ENCODE results near the gene KCNA2. TPM values are rescaled to one million over a fixed set of nuclear protein-coding genes. Genes with fewer than 3 reads are reported as not detected.

Gene KCNA2
- total RNA-seq, 1 experiment from 2014 or later = not detected

- Histone ChIP-seq H3K36me3 (ENCODE audit: insufficient read depth, low read length) (no peaks in the 10 kb centered on the region), H3K9me3 (ENCODE audit: low read length) (no peaks in the 10 kb centered on the region), H2AFZ (ENCODE audit: low read length) (no peak overlapping the region), H3K27ac (ENCODE audit: low read length) (no peak overlapping the region), H3K9me2 (replicated peaks; ENCODE audit: insufficient read depth, low read length) (no peaks in the 10 kb centered on the region), H3K79me2 (ENCODE audit: low read length) (no peaks in the 10 kb centered on the region), H3K9ac (ENCODE audit: low read length) (no peak overlapping the region), H3K4me2 (ENCODE audit: low read depth, low read length, poor library complexity, severe bottlenecking) (no peak overlapping the region), H3K4me1 (ENCODE audit: low read length) (peaks cover 1% of the 10 kb centered on the region; the same call in 1 of the 2 replicates), H3K4me3 (ENCODE audit: low read length) (no peak overlapping the region), H4K20me1 (ENCODE audit: insufficient read depth, low read depth, low read length) (no peaks in the 10 kb centered on the region), H3K27me3 (ENCODE audit: low read length) (no peaks in the 10 kb centered on the region)
- DNase-seq = no peak
Observed at GRCh38 chr1:110633646-110634030, 27.5 kb upstream of the KCNA2 start.

GRCh38 chr1:110631836-110632620 is 25.9 kb upstream of the KCNA2 start:
- no peak for DNase-seq
- Histone ChIP-seq H3K9ac (ENCODE audit: low read length) (no peak overlapping the region), H4K20me1 (ENCODE audit: insufficient read depth, low read depth, low read length) (no peaks in the 10 kb centered on the region), H3K4me3 (ENCODE audit: low read length) (no peak overlapping the region), H3K27me3 (ENCODE audit: low read length) (no peaks in the 10 kb centered on the region), H3K4me2 (ENCODE audit: low read depth, low read length, poor library complexity, severe bottlenecking) (no peak overlapping the region), H3K36me3 (ENCODE audit: insufficient read depth, low read length) (no peaks in the 10 kb centered on the region), H3K4me1 (ENCODE audit: low read length) (peaks cover 3% of the 10 kb centered on the region; the same call in 1 of the 2 replicates), H3K27ac (ENCODE audit: low read length) (no peak overlapping the region), H3K9me3 (ENCODE audit: low read length) (no peaks in the 10 kb centered on the region), H3K9me2 (replicated peaks; ENCODE audit: insufficient read depth, low read length) (no peaks in the 10 kb centered on the region), H3K79me2 (ENCODE audit: low read length) (no peaks in the 10 kb centered on the region), H2AFZ (ENCODE audit: low read length) (no peak overlapping the region)

- H3K4me1 ChIP-seq (ENCODE audit: low read length) = peaks cover 3% of the 10 kb centered on the region; the same call in 1 of the 2 replicates
- H4K20me1 ChIP-seq (ENCODE audit: insufficient read depth, low read depth, low read length) = no peaks in the 10 kb centered on the region
- H3K27ac ChIP-seq (ENCODE audit: low read length) = no peak overlapping the region
- H3K9me2 ChIP-seq (replicated peaks; ENCODE audit: insufficient read depth, low read length) = no peaks in the 10 kb centered on the region
- H3K4me2 ChIP-seq (ENCODE audit: low read depth, low read length, poor library complexity, severe bottlenecking) = no peak overlapping the region
- no peaks in the 10 kb centered on the region for H3K9me3 ChIP-seq (ENCODE audit: low read length)
- no peaks in the 10 kb centered on the region for H3K36me3 ChIP-seq (ENCODE audit: insufficient read depth, low read length)
- H3K79me2 ChIP-seq (ENCODE audit: low read length) = no peaks in the 10 kb centered on the region
- no peaks in the 10 kb centered on the region for H3K27me3 ChIP-seq (ENCODE audit: low read length)
- no peak overlapping the region for H2AFZ ChIP-seq (ENCODE audit: low read length)
- no peak overlapping the region for H3K4me3 ChIP-seq (ENCODE audit: low read length)
- H3K9ac ChIP-seq (ENCODE audit: low read length) = no peak overlapping the region
- DNase-seq = peak; percentile 92
Observed at GRCh38 chr1:110630839-110631663, 24.9 kb upstream of the KCNA2 start.

GRCh38 chr1:110628323-110629105 is 22.4 kb upstream of the KCNA2 start:
- H3K9me3 ChIP-seq (ENCODE audit: low read length) = no peaks in the 10 kb centered on the region
- H3K36me3 ChIP-seq (ENCODE audit: insufficient read depth, low read length) = no peaks in the 10 kb centered on the region
- H3K9me2 ChIP-seq (replicated peaks; ENCODE audit: insufficient read depth, low read length) = no peaks in the 10 kb centered on the region
- H3K4me2 ChIP-seq (ENCODE audit: low read depth, low read length, poor library complexity, severe bottlenecking) = no peak overlapping the region
- H2AFZ ChIP-seq (ENCODE audit: low read length) = no peak overlapping the region
- no peak for DNase-seq
- H3K4me1 ChIP-seq (ENCODE audit: low read length) = peaks cover 3% of the 10 kb centered on the region; the same call in 1 of the 2 replicates
- no peaks in the 10 kb centered on the region for H3K79me2 ChIP-seq (ENCODE audit: low read length)
- H3K27me3 ChIP-seq (ENCODE audit: low read length) = no peaks in the 10 kb centered on the region
- H3K9ac ChIP-seq (ENCODE audit: low read length) = no peak overlapping the region
- H3K4me3 ChIP-seq (ENCODE audit: low read length) = no peak overlapping the region
- H4K20me1 ChIP-seq (ENCODE audit: insufficient read depth, low read depth, low read length) = no peaks in the 10 kb centered on the region
- no peak overlapping the region for H3K27ac ChIP-seq (ENCODE audit: low read length)

GRCh38 chr1:110627764-110628163 is 21.6 kb upstream of the KCNA2 start:
- H4K20me1 ChIP-seq (ENCODE audit: insufficient read depth, low read depth, low read length) = no peaks in the 10 kb centered on the region
- no peak overlapping the region for H3K27ac ChIP-seq (ENCODE audit: low read length)
- H3K79me2 ChIP-seq (ENCODE audit: low read length) = no peaks in the 10 kb centered on the region
- no peaks in the 10 kb centered on the region for H3K27me3 ChIP-seq (ENCODE audit: low read length)
- no peak overlapping the region for H3K4me2 ChIP-seq (ENCODE audit: low read depth, low read length, poor library complexity, severe bottlenecking)
- peaks cover 3% of the 10 kb centered on the region; the same call in 1 of the 2 replicates for H3K4me1 ChIP-seq (ENCODE audit: low read length)
- no peak overlapping the region for H2AFZ ChIP-seq (ENCODE audit: low read length)
- H3K9me2 ChIP-seq (replicated peaks; ENCODE audit: insufficient read depth, low read length) = no peaks in the 10 kb centered on the region
- no peak overlapping the region for H3K4me3 ChIP-seq (ENCODE audit: low read length)
- no peaks in the 10 kb centered on the region for H3K36me3 ChIP-seq (ENCODE audit: insufficient read depth, low read length)
- DNase-seq = no peak
- no peaks in the 10 kb centered on the region for H3K9me3 ChIP-seq (ENCODE audit: low read length)
- no peak overlapping the region for H3K9ac ChIP-seq (ENCODE audit: low read length)

GRCh38 chr1:110626889-110627288 is 20.7 kb upstream of the KCNA2 start:
- H3K9ac ChIP-seq (ENCODE audit: low read length) = no peak overlapping the region
- no peak overlapping the region for H3K27ac ChIP-seq (ENCODE audit: low read length)

GRCh38 chr1:110620686-110621085 is 14.5 kb upstream of the KCNA2 start:
- no peak overlapping the region for H3K27ac ChIP-seq (ENCODE audit: low read length)

More at GRCh38 chr1:110626889-110627288, 20.7 kb upstream of the KCNA2 start:
- Histone ChIP-seq H2AFZ (ENCODE audit: low read length) (no peak overlapping the region), H3K79me2 (ENCODE audit: low read length) (no peaks in the 10 kb centered on the region), H3K36me3 (ENCODE audit: insufficient read depth, low read length) (no peaks in the 10 kb centered on the region), H4K20me1 (ENCODE audit: insufficient read depth, low read depth, low read length) (no peaks in the 10 kb centered on the region), H3K4me1 (ENCODE audit: low read length) (peaks cover 3% of the 10 kb centered on the region; the same call in 1 of the 2 replicates), H3K9me2 (replicated peaks; ENCODE audit: insufficient read depth, low read length) (no peaks in the 10 kb centered on the region), H3K9me3 (ENCODE audit: low read length) (no peaks in the 10 kb centered on the region), H3K4me2 (ENCODE audit: low read depth, low read length, poor library complexity, severe bottlenecking) (no peak overlapping the region), H3K27me3 (ENCODE audit: low read length) (no peaks in the 10 kb centered on the region), H3K4me3 (ENCODE audit: low read length) (no peak overlapping the region)
- DNase-seq = no peak

More at GRCh38 chr1:110620686-110621085, 14.5 kb upstream of the KCNA2 start:
- H3K9ac ChIP-seq (ENCODE audit: low read length) = no peak overlapping the region
- no peaks in the 10 kb centered on the region for H3K27me3 ChIP-seq (ENCODE audit: low read length)
- no peak overlapping the region for H3K4me2 ChIP-seq (ENCODE audit: low read depth, low read length, poor library complexity, severe bottlenecking)
- no peak for DNase-seq
- no peaks in the 10 kb centered on the region for H3K9me2 ChIP-seq (replicated peaks; ENCODE audit: insufficient read depth, low read length)
- H3K36me3 ChIP-seq (ENCODE audit: insufficient read depth, low read length) = no peaks in the 10 kb centered on the region
- H3K9me3 ChIP-seq (ENCODE audit: low read length) = no peaks in the 10 kb centered on the region
- H3K4me1 ChIP-seq (ENCODE audit: low read length) = peaks cover 7% of the 10 kb centered on the region
- H3K79me2 ChIP-seq (ENCODE audit: low read length) = no peaks in the 10 kb centered on the region
- no peak overlapping the region for H2AFZ ChIP-seq (ENCODE audit: low read length)
- no peak overlapping the region for H3K4me3 ChIP-seq (ENCODE audit: low read length)
- H4K20me1 ChIP-seq (ENCODE audit: insufficient read depth, low read depth, low read length) = no peaks in the 10 kb centered on the region; the same call in 1 of the 2 replicates
